HepG2 (cell line): ENCODE data around the gene CTDSP1. TPM values are rescaled to one million over a fixed set of nuclear protein-coding genes. Genes with fewer than 3 reads are reported as not detected.
A peak's percentile ranks its signal among the peaks of the same experiment; 100 is the strongest.

Experiments
- AKNA ChIP-seq: sonication (generic); formaldehyde crosslinking; IDR thresholded peaks from 2 replicates; pipeline ENCODE4 v1.4.0; 2020; ENCODE audit warnings: missing genetic modification reagents, borderline replicate concordance
- IRF2 ChIP-seq: IDR thresholded peaks from 2 replicates; pipeline ENCODE4 v1.6.1; 2018; ENCODE audit warnings: missing genetic modification reagents, missing compliant biosample characterization
- JDP2 ChIP-seq: sonication (generic); formaldehyde crosslinking; IDR thresholded peaks from 2 replicates; pipeline ENCODE4 v1.8.1; 2022; ENCODE audit warnings: missing genetic modification reagents, borderline replicate concordance
- RARG ChIP-seq: sonication (generic); formaldehyde crosslinking; IDR thresholded peaks from 2 replicates; pipeline ENCODE4 v1.4.0; 2020; ENCODE audit warnings: low read depth, mild to moderate bottlenecking, missing genetic modification reagents
- TAF15 ChIP-seq: fragments of 200-400 bp; formaldehyde crosslinking; IDR thresholded peaks from one replicate; pipeline ENCODE4 v1.6.1; 2018; ENCODE audit warnings: mild to moderate bottlenecking, low read depth, low read length; ENCODE audit not compliant: poor library complexity, severe bottlenecking
- ZFYVE20 ChIP-seq: sonication (generic); formaldehyde crosslinking; IDR thresholded peaks from 2 replicates; pipeline ENCODE4 v1.8.0; 2023; ENCODE audit warnings: low read depth, mild to moderate bottlenecking, moderate library complexity, missing genetic modification reagents, borderline replicate concordance
- ZNF280D ChIP-seq: sonication (generic); formaldehyde crosslinking; IDR thresholded peaks from 2 replicates; pipeline ENCODE4 v1.5.1; 2020; ENCODE audit warnings: mild to moderate bottlenecking, missing genetic modification reagents
- ZNF644 ChIP-seq: IDR thresholded peaks from 2 replicates; pipeline ENCODE4 v1.6.1; 2016; ENCODE audit warnings: low read depth
- polyA plus RNA-seq, 8 experiments: library from polyadenylated mRNA; depleted of rRNA in 3 of 8; stranded (reverse) in 7 of 8; unstranded in 1 of 8; fragments of >200 nt; fragmentation: Illumina TruSeq in 4 of 8; extraction: Trizol in 4 of 8; gene quantifications; 2 replicates each; pipeline versions ENCODE4 v1.2.1 to v1.2.3, GENCODE V29; 2011 to 2016; ENCODE audit warnings: low read depth in 4 of 8, missing spikeins in 1 of 8, mixed read lengths in 1 of 8; ENCODE audit not compliant: insufficient read depth in 1 of 8
- total RNA-seq, 5 experiments: library from RNA; depleted of rRNA; stranded (reverse); fragments of >200 nt; fragmentation: Illumina TruSeq; extraction: Trizol; gene quantifications; 2 replicates each; pipeline ENCODE4 v1.2.3, GENCODE V29; 2016; ENCODE audit warnings: low read depth in 1 of 5
- TF ChIP-seq, protein P1 (sequence below): sonication (generic); formaldehyde crosslinking; IDR thresholded peaks from 2 replicates; pipeline ENCODE4 v1.4.0; 2020; ENCODE audit warnings: missing genetic modification reagents, borderline replicate concordance

Gene CTDSP1
- total and polyA plus RNA-seq, 2 of the 13 experiments (the other 11 are each of a cell fraction or from before 2014, with no cell fraction given), result 91.0 to 268 TPM

DNA sequence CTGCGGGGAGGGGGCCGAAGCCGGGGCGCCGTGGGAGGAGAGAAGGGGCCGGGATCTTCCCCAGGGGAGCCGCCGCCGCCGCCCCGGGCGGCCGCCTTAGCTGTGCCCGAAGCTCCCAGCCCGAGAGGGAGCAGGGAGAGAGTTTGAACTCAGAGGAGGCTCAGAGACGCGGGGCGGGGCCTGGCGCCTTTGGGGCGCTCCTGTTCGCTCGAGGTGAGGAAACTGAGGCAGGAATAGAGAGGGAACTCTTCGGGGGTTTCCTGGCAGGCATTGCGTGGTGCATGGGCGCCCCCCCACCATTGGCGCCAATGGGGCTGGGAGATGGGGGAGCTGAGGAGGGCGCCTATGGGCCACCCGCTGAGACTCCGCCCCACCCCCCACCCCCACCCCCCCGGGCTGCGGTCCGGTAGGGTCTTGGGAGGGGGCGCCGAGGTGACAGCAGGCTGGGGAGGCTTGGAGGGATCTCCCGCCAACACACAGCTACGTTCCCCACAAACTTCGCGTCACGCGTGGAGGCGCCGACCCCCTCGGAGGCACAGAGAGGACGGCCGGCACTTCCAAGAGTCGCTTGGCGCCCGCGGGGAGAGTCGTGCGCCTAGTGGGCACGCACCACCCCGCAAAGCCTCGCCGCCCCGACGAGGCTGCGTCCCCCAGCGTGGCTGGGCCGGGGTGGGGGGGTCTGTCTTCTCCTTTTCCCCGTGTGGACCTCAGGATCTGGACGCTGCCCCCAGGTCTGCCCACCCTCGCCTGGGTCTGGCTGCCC lies 680 bp downstream of the CTDSP1 start (continued):
- TF ChIP-seq, protein P1, sequence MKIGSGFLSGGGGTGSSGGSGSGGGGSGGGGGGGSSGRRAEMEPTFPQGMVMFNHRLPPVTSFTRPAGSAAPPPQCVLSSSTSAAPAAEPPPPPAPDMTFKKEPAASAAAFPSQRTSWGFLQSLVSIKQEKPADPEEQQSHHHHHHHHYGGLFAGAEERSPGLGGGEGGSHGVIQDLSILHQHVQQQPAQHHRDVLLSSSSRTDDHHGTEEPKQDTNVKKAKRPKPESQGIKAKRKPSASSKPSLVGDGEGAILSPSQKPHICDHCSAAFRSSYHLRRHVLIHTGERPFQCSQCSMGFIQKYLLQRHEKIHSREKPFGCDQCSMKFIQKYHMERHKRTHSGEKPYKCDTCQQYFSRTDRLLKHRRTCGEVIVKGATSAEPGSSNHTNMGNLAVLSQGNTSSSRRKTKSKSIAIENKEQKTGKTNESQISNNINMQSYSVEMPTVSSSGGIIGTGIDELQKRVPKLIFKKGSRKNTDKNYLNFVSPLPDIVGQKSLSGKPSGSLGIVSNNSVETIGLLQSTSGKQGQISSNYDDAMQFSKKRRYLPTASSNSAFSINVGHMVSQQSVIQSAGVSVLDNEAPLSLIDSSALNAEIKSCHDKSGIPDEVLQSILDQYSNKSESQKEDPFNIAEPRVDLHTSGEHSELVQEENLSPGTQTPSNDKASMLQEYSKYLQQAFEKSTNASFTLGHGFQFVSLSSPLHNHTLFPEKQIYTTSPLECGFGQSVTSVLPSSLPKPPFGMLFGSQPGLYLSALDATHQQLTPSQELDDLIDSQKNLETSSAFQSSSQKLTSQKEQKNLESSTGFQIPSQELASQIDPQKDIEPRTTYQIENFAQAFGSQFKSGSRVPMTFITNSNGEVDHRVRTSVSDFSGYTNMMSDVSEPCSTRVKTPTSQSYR (CRISPR knock-in tag), result peak; percentile 46; the same call in 1 of the 2 replicates
- TF ChIP-seq AKNA (CRISPR knock-in tag), result no peak
- no peak for TF ChIP-seq RARG
- TF ChIP-seq ZNF280D (CRISPR knock-in tag), result no peak; the same call in 1 of the 2 replicates
- no peak; the same call in 1 of the 2 replicates for TF ChIP-seq JDP2
- peak; percentile 82; the same call in 1 of the 2 replicates for TF ChIP-seq ZFYVE20 (CRISPR knock-in tag)
- peak; percentile 71 for TF ChIP-seq TAF15
- TF ChIP-seq ZNF644 (CRISPR knock-in tag), result no peak
- TF ChIP-seq IRF2 (CRISPR knock-in tag), result no peak
